GM19452 (cell line): Measurements from ENCODE around the gene RNASEH1.

Experiments
- ATAC-seq: cut with Tn5 transposase; IDR thresholded peaks from one replicate; pipeline ENCODE4 v1.9.1; 2021; ENCODE audit not compliant: unreplicated experiment

RNASEH1 gene

GRCh38 chr2:3558205-3559014 lies at the start of gene RNASEH1:
Gene RNASEH1 (minus strand): TSS chr2:3558333. CDS start chr2:3558260, 73 bp downstream.
- peak; percentile 95 for ATAC-seq

GRCh38 chr2:3606370-3607201 lies 48.5 kb upstream of the RNASEH1 start:
- no peak for ATAC-seq

- ATAC-seq = no peak
These were observed 47.9 kb upstream of the RNASEH1 start for GRCh38 chr2:3606028-3606369.

- no peak for ATAC-seq
These were observed 47.1 kb upstream of the RNASEH1 start for GRCh38 chr2:3604991-3605961.

- no peak for ATAC-seq
These were observed 46.2 kb upstream of the RNASEH1 start for GRCh38 chr2:3604207-3604877.

- ATAC-seq = no peak
These were observed 45.5 kb upstream of the RNASEH1 start for GRCh38 chr2:3603536-3604206.

- no peak for ATAC-seq
These were observed 44.6 kb upstream of the RNASEH1 start for GRCh38 chr2:3602553-3603339.

- ATAC-seq = no peak
These were observed 43.6 kb upstream of the RNASEH1 start for GRCh38 chr2:3601561-3602271.

- ATAC-seq = no peak
These were observed 42.2 kb upstream of the RNASEH1 start for GRCh38 chr2:3600256-3600855.

- no peak for ATAC-seq
These were observed 41.0 kb upstream of the RNASEH1 start for GRCh38 chr2:3598912-3599854.

- no peak for ATAC-seq
These were observed 40.2 kb upstream of the RNASEH1 start for GRCh38 chr2:3598197-3598910.

- no peak for ATAC-seq
These were observed 39.4 kb upstream of the RNASEH1 start for GRCh38 chr2:3597567-3597966.

- no peak for ATAC-seq
These were observed 38.8 kb upstream of the RNASEH1 start for GRCh38 chr2:3596901-3597417.

- ATAC-seq = no peak
These were observed 37.9 kb upstream of the RNASEH1 start for GRCh38 chr2:3595985-3596384.

GRCh38 chr2:3595404-3595803 lies 37.3 kb upstream of the RNASEH1 start:
- ATAC-seq = no peak
